Stimulated activated CD8-positive, alpha-beta memory T cell treated with anti-CD3 and anti-CD28 coated beads, Interleukin-7, amount 100 ng/mL, for 48 hours (primary cell): ENCODE measurements around the gene ST8SIA6.
"Not testable (repeated sequence)": the region's sequence is repeated elsewhere in the genome, so short reads cannot be mapped to it uniquely, and the experiment has no call there.

Experiments
- DNase-seq, 2 donors: peaks; one replicate each; pipeline ENCODE4 v3.0.0-alpha.2; 2020; ENCODE audit warnings: low read depth in 1 of 2; ENCODE audit errors: extremely low read depth in 1 of 2

ST8SIA6 gene

DNA sequence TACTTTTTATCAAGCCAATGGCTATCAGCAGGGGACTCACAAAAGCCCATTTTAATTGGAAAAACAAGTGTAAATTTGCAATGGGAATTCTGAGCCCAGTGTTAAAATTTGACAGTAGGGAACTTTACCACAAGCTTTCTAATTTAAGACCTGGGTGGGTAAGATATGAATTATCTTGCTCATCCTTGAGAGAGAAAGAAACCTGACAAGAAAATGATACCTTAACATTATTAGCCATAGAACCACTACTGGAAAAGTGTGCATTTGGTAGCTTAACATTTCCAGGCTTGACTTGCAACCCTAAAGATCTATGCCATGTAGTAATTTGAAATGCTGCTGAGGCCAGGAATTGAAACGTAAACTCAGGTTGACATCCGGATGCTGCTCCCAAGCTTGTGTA, 2.7 kb upstream of the ST8SIA6 start:
- no peak for DNase-seq

DNA sequence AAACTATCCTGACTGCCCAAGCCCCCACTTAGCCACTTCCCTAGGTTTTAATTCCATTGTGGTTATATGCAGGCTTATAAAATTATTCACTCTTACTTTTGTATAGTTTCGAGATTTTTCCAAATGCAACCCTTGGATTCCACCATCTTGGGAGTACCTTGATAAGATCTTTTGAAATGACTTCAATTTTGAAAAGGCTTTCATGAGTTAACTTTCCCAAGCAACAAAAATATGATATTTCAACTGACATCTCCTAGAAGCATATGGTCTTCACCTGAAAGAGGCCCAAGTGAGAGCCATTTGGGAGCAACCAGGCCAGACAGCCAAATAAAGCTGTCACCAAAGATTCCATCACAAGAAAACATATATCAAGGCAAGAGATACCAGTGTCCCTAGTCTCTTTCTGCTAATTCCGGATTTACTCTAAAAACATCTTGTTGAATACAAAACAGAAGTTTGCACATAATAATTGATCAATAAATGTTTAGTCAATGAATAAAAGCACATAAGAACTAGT, 1.7 kb upstream of the ST8SIA6 start:
- no peak for DNase-seq

DNA sequence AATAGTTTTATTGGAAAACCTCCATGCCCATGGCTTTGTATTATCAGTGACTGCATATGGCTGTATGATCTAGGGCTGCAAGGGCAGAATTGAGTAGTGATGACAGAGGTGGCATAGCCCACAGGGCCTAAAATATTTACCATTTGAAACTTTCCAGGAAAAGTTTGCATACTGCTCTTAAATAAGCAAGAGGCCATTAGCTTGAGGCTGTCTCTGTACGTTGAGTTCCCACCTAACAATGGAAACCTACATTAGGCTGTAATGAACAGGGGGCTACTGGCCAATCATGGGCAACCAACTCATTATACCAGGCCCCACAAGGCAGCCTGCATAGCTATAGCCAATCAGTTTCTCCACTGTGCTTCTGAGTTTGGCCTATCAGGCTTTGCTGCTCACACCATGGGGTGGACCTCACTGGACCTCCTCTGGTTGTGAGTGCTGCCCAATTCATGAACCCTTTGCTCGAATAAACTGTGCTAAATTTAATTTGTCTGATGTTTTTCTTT, 673 bp upstream of the ST8SIA6 start:
- no peak for DNase-seq

DNA sequence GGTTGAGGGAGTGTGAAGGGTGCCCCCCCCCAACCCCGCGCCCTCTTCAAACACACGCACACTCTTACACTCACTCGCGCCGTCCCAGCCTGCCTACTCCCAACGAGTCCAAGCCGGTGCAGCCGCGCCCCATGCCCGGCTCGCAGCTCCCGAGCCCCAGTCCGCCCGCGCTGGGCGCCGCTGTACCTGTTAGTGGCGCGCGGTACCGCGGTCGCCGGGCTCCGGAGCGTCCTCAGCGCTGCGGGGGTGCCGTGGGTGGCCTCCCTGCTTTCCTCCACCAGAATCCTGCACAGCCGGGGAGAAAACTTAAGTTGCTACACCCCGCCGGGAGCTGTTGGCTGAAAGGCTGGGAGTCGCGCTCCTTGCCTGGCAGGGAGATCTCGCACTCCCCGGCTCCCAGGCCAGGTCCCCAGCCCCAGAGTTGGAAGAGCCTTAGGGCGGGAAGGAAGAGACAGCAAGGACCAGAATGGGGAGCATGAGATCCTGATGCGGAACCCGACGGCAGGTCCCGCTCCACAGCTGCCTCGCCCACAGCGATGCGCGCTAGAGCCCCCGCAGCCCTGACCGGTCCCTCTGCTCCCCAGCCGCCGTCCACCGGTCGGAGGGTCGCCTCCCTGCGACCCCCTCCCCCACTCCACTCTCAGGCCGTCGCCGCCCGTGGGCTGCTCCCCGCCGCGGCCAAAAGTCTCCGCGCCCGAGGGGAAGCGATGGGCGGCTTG, 863 bp downstream of the ST8SIA6 start:
- no peak for DNase-seq

DNA sequence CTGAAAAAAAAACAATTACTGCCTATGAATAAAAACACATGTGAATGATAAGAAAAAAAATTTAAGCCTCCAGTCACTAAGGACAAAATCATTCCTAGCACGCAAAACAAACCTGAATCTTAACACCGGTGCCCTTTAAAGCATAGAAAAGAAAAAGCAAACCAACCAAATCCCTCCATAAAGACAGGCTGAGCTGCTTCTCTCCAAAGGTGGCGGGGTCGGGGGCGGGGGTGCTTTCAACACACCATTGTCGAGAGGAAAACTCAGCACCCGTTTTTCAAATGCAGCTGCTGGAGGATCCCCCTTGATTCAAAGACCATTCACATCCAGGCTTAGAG, 1.4 kb downstream of the ST8SIA6 start:
- no peak for DNase-seq

DNA sequence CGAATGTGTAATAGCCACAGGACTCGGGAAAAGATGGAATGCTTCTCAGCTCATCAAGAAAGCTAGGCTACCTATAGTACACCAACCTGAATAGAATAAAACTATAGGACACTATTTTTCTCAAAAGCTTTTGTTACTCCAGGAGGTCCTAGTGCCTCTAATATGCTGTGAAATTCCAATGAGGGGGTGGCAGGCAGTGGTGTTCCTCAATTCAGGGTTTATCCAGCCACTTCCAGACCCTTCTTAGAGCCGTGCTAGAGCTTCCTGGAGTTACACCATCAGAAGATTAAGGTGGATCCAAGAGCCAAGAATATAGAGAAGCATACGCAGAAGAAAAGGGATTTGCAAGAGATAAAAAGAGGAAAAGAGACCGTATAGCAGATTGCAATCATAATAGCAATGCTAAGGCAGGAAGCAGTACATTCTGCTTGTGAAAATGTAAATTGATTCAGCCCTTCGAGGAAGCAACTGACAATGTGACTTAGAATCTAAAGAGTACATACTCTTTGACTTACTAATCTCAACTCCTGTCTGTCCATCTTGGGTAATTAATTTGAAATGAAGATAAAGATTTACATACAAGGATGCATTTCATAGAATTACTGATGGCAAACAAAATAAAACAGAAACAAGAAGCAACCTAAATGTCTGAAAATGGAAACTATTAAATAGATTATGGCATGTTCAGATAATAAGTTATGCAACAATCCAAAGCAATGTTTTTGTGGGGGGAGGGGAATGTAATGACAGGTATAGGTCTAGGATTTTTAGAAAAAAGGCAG, 2.1 kb downstream of the ST8SIA6 start:
- no peak for DNase-seq

DNA sequence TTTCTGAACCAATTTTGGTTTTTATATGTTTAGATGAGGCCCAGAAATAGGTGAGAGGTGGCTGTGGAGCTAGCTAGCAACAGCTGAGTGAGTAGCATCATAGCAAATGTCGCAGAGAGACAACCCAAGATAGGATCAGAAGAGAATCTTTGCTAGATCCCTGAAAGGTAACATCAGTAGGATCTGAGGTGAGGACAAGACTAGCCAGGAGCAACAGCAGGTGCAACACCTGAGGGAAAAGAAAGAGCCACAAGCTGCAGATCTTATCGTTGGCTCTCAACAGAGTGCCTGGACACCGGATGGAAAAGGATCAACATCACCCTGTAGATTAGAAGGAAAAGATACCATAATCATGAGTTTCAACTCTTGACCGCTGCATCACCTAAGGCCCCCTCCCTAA, 4.4 kb downstream of the ST8SIA6 start:
- DNase-seq = no peak

DNA sequence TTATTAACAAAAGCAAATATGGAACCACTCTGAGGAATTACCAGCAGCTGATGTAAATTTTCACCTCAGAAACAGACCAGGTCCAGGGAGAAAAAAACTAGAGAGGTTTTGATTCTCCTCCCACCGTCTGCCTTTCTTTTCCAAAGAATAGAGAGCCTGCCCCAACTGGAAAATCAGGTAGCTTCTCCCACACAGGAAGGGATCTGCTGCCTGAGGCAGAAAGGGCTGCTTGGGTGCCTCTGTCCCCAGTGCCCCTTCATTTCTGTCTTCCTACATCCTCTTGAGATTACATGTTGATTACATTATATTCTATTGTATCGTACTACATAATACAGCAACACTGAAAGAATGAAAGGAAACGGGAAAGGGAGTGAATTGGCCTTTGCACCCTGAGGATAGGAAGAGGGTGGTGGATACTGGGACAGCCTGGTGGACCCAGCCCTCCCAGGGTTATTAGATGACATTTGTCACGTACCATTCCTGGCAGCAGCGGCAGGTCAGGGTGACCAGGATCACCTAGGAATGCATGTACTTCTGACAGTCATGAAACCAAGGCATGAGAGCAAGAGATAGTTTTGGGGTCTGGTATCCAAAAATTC, 8.9 kb downstream of the ST8SIA6 start:
- DNase-seq = no peak

DNA sequence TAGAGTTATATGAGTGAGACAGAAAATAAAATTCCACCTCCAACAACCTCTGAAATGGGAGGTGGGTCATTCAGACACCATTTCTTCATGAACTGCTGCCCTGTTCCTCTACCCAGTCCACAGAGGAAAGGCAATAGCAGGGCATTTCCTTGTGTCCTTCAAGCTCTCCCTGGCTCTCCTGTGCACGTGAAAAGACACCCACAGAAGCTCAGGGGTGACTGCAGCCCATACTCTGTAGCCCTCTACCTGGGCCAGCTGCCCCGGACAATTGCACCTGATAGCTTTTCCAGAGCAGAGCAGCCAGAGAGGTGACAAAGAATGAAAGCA, 10.0 kb downstream of the ST8SIA6 start:
- no peak for DNase-seq

DNA sequence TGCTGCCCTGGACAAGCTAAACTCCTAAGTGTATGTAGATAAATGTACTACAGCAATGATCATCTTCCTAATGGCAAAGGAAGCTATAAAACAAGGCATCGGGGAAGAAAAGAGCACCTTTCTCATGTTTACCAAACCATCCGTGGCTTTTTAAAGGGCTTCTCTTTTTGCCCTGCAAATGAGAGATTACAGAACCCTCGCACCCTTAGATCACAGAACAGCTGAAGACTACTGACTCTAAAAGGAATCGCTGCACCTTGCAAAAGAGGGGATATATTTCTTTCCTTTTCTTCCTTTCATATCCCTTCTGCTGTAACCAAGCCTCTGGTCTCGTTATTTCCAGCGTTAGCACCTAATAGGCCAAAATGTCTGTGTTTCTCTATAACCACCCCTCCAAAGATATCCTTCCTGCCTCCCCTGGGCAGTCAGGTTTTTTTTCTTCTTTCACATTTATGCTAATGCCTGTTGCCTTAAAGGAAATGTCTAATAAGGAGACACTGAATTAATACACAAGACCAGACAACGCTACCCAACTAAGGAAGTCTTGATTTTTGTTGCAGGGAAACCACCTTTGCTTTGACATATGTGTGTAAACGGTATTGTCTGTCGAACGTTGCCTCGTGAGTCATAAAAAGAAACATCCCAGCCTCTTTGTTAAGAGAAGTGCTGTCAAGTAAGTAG, 10.5 kb downstream of the ST8SIA6 start:
- DNase-seq = no peak

DNA sequence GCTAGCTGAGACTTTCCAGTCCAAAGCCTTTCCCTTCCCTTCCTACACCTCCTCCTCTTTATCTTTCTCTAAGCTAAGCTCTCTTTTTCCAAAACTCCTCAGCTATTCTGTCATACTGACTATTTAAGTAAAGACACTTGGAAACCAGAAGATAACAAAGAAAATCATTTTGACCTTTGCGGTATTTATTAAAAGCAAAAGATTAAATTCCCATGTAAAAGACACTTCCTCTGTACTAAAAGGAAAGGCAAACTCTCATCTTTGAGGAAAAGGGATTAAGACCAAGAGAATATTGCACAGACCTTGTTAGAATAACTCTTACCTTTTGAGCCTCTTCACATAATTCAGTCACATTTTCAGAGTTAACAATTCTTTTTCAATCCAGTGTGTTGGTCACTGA, 15.8 kb downstream of the ST8SIA6 start:
- DNase-seq = no peak

DNA sequence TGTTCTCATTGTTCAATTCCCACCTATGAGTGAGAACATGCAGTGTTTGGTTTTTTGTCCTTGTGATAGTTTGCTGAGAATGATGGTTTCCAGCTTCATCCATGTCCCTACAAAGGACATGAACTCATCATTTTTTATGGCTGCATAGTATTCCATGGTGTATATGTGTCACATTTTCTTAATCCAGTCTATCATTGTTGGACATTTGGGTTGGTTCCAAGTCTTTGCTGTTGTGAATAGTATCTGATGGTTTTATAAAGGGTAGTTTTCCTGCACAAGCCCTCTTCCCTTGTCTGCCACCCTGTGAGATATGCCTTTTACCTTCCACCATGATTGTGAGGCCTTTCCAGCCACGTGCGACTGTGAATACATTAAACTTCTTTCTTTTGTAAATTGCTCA, 17.8 kb downstream of the ST8SIA6 start:
- not testable (repeated sequence) for DNase-seq

DNA sequence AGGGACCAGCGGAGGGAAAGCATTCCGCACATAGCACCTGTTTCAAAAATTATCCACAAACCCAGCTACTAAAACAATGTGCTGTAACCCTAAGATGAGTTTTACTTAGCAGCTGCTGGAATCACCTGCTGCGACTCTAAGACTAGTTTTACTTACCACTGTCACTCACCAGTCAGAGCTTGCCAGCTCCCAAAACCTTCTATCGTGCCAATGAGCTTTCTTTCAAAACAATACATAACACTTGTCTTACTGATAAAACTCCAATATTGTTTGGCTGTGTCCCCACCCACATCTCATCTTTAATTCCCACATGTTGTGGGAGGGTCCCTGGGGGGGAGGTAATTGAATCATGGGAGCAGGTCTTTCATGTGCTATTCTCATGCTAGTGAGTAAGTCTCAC, 18.4 kb downstream of the ST8SIA6 start:
- DNase-seq = no peak

DNA sequence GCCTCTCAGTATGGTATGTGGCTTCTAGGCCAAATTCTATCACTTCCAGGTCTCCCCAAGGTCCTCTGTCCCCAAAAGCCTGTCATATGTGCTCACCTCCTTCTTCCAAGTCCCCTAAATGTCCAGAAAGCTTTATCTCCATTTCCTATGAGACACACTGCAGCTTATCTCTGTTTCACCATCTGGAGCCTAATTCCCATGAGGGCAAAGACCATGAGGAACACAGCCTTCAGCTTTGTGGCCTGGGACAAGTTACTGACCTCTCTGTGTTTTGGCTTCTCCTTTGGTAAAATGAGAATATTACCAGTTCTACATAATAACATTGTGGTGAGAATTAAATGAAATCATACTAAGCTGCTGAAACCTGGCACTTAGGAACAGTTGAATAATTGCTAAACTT, 19.2 kb downstream of the ST8SIA6 start:
- DNase-seq = no peak

DNA sequence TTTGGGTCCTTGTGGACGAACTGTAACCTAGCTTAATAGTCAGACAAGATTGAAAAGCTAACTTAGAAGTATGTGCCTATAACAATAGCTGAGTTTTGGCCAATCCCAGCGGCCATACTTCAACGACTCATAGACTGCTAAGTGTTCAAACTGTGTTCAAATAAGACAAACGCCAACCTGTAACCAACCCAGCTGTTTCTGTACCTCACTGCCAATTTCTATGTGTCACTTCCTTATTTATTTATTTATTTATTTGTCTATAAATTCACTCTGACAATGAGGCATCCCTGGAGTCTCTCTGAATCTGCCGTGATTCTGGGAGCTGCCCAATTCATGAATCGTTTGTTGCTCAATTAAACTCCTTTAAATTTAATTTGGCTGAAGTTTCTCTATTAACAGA, 21.7 kb downstream of the ST8SIA6 start:
- DNase-seq = no peak

DNA sequence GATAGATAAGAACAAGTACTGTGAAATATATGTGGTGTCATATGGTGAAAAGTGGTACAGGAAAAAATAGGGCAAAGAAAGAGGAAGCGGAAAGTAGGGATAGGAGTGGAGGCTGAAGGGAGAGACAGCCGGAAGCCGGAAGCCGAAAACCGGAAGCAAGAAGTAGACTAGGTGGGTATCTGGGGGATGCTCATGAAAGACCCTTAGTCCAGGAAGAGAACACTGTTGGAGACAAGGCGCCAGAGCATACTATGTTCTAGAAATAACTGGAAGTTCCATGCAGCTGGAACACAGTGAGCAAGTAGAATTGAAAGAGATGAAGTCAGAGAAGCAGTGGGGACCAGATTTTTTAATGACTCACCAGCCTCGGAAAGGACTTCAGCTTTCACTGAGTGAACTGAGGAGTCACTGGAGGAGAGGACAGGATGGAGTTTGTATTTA, 22.5 kb downstream of the ST8SIA6 start:
- DNase-seq = no peak

DNA sequence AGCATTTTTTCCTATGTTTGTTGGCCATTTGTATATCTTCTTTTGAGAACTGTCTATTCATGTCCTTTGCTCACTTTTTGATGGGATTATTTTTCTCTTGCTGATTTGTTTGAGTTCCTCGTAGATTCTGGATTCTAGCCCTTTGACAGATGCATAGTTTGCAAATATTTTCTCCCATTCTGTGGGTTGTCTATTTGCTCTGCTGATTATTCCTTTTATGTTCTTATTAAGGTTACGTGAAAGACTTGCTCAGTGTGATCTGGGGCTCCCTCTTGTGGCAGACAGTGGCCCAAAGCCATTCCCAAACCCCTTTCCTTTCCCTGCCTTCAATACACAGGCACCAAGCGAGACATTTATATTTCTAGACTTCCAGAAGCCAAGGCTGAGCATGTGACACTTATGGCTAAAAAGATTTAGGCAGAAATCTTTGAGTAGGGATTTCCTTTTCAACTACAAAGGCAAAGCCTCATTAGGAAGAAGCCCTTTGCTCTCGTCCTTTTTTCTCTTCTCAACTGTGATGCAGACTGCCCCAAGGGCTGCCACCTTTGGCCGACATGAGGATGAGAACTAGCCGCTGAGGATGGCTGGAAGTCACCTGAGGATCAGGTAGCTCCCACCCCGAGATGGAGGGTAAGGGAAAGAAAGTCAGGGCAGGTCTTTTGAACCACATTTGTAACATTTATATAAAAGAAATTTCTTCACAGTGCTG, 23.6 kb downstream of the ST8SIA6 start:
- DNase-seq = peak; percentile 10 to 25

DNA sequence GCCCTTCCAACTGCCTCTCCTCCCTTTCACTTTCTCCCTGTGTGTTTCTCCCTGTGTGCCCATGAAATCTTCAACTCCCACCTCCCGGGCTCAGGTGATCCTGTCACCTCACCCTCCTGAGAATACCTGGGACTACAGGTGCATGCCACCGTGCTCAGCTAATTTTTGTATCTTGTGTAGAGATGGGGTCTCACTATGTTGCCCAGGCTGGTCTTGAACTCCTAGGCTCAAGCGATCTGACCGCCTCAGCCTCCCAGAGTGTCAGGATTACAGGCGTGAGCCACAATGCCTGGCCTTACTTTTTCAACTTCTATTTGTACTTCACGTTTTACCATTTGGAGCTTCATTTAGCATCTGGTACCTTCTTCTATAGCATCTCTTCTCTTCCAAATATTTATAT, 24.9 kb downstream of the ST8SIA6 start:
- DNase-seq = no peak

DNA sequence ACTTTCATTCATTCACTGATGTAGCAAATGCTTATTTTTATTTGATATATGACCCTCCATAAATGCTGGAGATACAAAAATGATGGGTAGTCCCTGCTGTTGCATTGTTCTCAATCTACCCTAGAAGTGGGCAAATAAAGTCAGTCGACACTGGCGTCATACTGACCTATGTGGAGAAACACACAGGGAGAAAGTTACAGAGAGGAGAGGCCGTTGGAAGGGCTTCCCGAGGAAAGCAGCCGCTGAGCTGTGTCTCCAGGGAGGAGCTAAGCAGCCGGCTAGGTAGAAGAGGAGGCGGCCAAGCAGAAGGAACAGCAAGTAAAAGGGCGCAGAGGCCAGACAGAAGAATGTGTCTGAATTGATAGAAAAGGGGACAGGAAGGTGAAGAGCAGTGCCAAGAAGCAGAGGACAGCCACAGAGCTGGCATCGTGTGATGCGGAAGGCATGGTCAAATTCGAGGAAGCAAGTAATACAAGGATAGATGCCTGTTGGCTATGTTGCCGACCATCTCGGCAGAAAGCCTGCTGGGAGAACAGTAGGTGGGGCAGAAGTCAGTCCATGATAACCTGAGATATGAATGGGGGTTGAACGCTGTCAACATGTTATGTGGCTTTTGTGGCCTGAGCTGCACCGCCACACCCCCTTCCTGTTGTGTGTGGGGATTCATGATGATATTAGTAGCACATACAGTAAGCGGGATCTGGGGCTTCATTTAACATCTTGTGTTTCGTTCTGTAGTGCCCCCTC, 25.9 kb downstream of the ST8SIA6 start:
- peak; percentile 42 to 48 for DNase-seq
